Neural cell (in vitro differentiated cells): ENCODE results near the gene SYNRG.

Experiments used
- CTCF ChIP-seq: fragments of 450-650 bp; IDR thresholded peaks from 2 replicates; pipeline ENCODE4 v1.5.1; 2014; ENCODE audit warnings: antibody characterized with exemption, mild to moderate bottlenecking, moderate library complexity; ENCODE audit not compliant: poor library complexity, severe bottlenecking
- EP300 ChIP-seq: fragments of 450-650 bp; conservative IDR thresholded peaks from 2 replicates; pipeline ENCODE4 v1.6.1; 2014; ENCODE audit warnings: antibody characterized with exemption, mild to moderate bottlenecking, moderate library complexity; ENCODE audit not compliant: poor library complexity, severe bottlenecking
- POLR2AphosphoS5 ChIP-seq: IDR thresholded peaks from 2 replicates; pipeline ENCODE4 v1.6.1; 2012
- RAD21 ChIP-seq: fragments of 450-650 bp; conservative IDR thresholded peaks from 2 replicates; pipeline ENCODE4 v1.6.1; 2014; ENCODE audit warnings: antibody characterized with exemption, mild to moderate bottlenecking, moderate library complexity
- REST ChIP-seq: IDR thresholded peaks from 2 replicates; pipeline ENCODE4 v1.6.1; 2012; ENCODE audit warnings: borderline replicate concordance
- SMC3 ChIP-seq: fragments of 450-650 bp; conservative IDR thresholded peaks from 2 replicates; pipeline ENCODE4 v1.6.1; 2014; ENCODE audit warnings: antibody characterized with exemption, mild to moderate bottlenecking, moderate library complexity; ENCODE audit not compliant: poor library complexity
- TAF1 ChIP-seq: IDR thresholded peaks from 2 replicates; pipeline ENCODE4 v1.6.1; 2012; ENCODE audit warnings: low read depth

DNA sequence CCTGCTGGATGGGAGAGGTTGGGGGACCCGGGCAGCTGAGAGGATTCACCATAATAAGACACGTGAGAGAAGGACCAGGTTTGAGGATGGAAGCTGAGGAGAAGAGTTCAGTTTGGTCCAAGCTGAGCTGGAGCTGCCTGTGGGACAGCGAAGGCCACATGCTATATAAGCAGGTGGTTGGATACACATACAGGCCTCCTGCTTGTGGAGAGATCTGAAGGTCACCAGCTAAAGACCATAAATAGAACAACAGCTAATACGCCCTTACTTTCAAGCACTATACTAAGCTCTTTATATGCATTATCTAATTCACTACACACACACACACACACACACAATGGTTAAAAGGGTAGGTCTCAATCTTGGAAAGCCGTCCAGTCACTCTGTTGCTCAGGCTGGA is 87.4 kb downstream of the SYNRG start:
- TF ChIP-seq SMC3, result no peak
- no peak for TF ChIP-seq CTCF
- no peak for TF ChIP-seq TAF1
- no peak for TF ChIP-seq REST
- TF ChIP-seq EP300, result no peak
- no peak for TF ChIP-seq POLR2AphosphoS5
- TF ChIP-seq RAD21, result no peak
